ENCODE measurements around the gene RBM33. TPM values are rescaled to one million over a fixed set of nuclear protein-coding genes. Genes with fewer than 3 reads are reported as not detected.

The RBM33 gene
- total and polyA plus RNA-seq, 10 of the 15 experiments (the other 5 are each of a cell fraction or from before 2014, with no cell fraction given), result 4.7 to 67.2 (median 24.3) TPM

GRCh38 chr7:155645662-155646061, 1.2 kb downstream of the RBM33 start (continued):
- no peak for TF ChIP-seq ATF7 (IDR thresholded peaks at IDR 0.05; ENCODE audit: low read depth)

- H3K27ac ChIP-seq (ENCODE audit: control insufficient read depth, insufficient read depth), result peak overlapping the region; percentile 17
- WGBS (ENCODE audit: insufficient coverage, insufficient replicate concordance, low lambda C conversion rate, missing lambda C conversion rate), result 77% methylated on average over 7 of the region's 7 CpGs
These were observed 2.2 kb downstream of the RBM33 start for GRCh38 chr7:155646669-155647068.

More at GRCh38 chr7:155646669-155647068, 2.2 kb downstream of the RBM33 start:
- DNase-seq (ENCODE audit: low read depth, low spot score), result no peak
- Histone ChIP-seq H3K4me3 (peak overlapping the region; percentile 80), H4K20me1 (ENCODE audit: control insufficient read depth, insufficient read depth) (no peaks in the 10 kb centered on the region), H3K9me3 (replicated peaks; ENCODE audit: control insufficient read depth, insufficient read depth, low read length) (peaks cover 33% of the 10 kb centered on the region), H3K4me2 (ENCODE audit: control insufficient read depth, insufficient read depth) (peak overlapping the region; percentile 17), H3K79me2 (ENCODE audit: control insufficient read depth, insufficient read depth, low read length) (peaks cover 82% of the 10 kb centered on the region), H3K27me3 (replicated peaks in 1 of 2; ENCODE audit: control insufficient read depth in 2 of 2, insufficient read depth in 2 of 2, low read length in 1 of 2) (no peaks in the 10 kb centered on the region), H3K9ac (ENCODE audit: control insufficient read depth, insufficient read depth, low read length) (peak overlapping the region; percentile 16; the same call in 1 of the 2 replicates), H2AFZ (ENCODE audit: control insufficient read depth, low read depth, low read length) (no peak overlapping the region), H3K4me1 (ENCODE audit: control insufficient read depth, insufficient read depth, low read length) (no peaks in the 10 kb centered on the region), H3K36me3 (ENCODE audit: control insufficient read depth in 2 of 2, insufficient read depth in 2 of 2, low read length in 1 of 2) (peaks cover 0 to 12% of the 10 kb centered on the region in 2 experiments; a peak in 2 of 4 replicates)
- CTCF ChIA-PET, result interaction anchor here (1.2 kb wide), 1 partner anchor 10 kb away, joined by 3 read pairs; no protein-coding TSS in a partner anchor
- FAIRE-seq, result no peak
- POLR2A ChIA-PET, result no interaction called here
- intact Hi-C loops (cut with micrococcal nuclease; ENCODE audit: unreplicated experiment), result loop anchor here (5.0 to 10.0 kb wide), 2 partner anchors 36 to 442 kb away; no protein-coding TSS in a partner anchor
- ATAC-seq, result no peak
- no TSS peak for BruUV-seq (replicated peaks)
- TF ChIP-seq BMI1 (IDR thresholded peaks at IDR 0.05; ENCODE audit: borderline replicate concordance) (no peak), MLLT1 (IDR thresholded peaks at IDR 0.05) (0 out of 2 replicates have a peak, but pooled peaks have one; percentile 16), BRCA1 (IDR thresholded peaks at IDR 0.05; ENCODE audit: low read depth, low read length) (no peak), NFIC (IDR thresholded peaks at IDR 0.05; ENCODE audit: low read depth, low read length) (no peak), IRF4 (IDR thresholded peaks at IDR 0.05; ENCODE audit: low read depth, low read length) (no peak)
- in situ Hi-C loops (cut with MboI), result no loop called here
- RAD21 ChIA-PET (ENCODE audit: unreplicated experiment), result no interaction called here
- SMC1A ChIA-PET (ENCODE audit: uncharacterized antibody, unreplicated experiment), result interaction anchor here (0.7 kb wide), 1 partner anchor 33 kb away, joined by 3 read pairs; no protein-coding TSS in a partner anchor
